K562 (cell line): ENCODE data around the gene NOP16. TPM values are rescaled to one million over a fixed set of nuclear protein-coding genes. Genes with fewer than 3 reads are reported as not detected.

Source experiments
- ATAC-seq: fragments of 200-7000 bp; cut with Tn5 transposase; 3 replicates; pipeline ENCODE4 v1.9.1; 2020; ENCODE audit warnings: moderate library complexity
- BruUV-seq: library from RNA; stranded (reverse); fragments of 400-500 nt; replicated peaks from 2 replicates; lab custom pipeline; 2021; lab: Mats Ljungman, UMichigan
- CTCF ChIA-PET: fragments of 300-600 bp; formaldehyde crosslinking; extraction: SDS; loops from one replicate; lab custom pipeline; 2021; ENCODE audit warnings: low intra/inter-chr PET ratio; lab: Yijun Ruan, JAX
- POLR2A ChIA-PET: fragments of 300-600, 350-650 bp; sonication (Branson Sonifier 250); formaldehyde crosslinking; extraction: SDS; loops from one replicate; lab custom pipeline; 2021; ENCODE audit warnings: antibody characterized with exemption, inconsistent platforms; lab: Yijun Ruan, JAX
- DNase-seq, 4 experiments: peaks; one replicate each; pipeline versions ENCODE4 v3.0.0 to v3.0.0-alpha.2; 2011 to 2018; ENCODE audit warnings: low spot score in 3 of 4, mixed read lengths in 3 of 4; ENCODE audit errors: extremely low read depth in 1 of 4
- FAIRE-seq: peaks from 2 replicates; lab custom pipeline; 2011; peaks lifted over from hg19 to GRCh38; lab: Jason Lieb, UNC
- H2AFZ ChIP-seq: 2 replicates; pipeline ENCODE4 v1.6.0; 2011; ENCODE audit warnings: low read depth, low read length, control low read depth, inconsistent platforms
- H3K27ac ChIP-seq: fragments of 200-600 bp; 3 replicates; pipeline ENCODE4 v1.8.0; 2011; ENCODE audit warnings: low read depth, mild to moderate bottlenecking, control low read depth, inconsistent platforms, low read length, moderate library complexity, mixed read lengths; ENCODE audit errors: extremely low read depth
- H3K27me3 ChIP-seq, 2 experiments: fragments of 300-600 bp in 1 of 2; 2 replicates in 1 of 2; 3 replicates in 1 of 2; pipeline versions ENCODE4 v1.6.0 to v1.8.0; 2011; ENCODE audit warnings: inconsistent platforms in 2 of 2, low read length in 2 of 2, mild to moderate bottlenecking in 1 of 2, mixed read lengths in 1 of 2, moderate library complexity in 1 of 2; ENCODE audit not compliant: control insufficient read depth in 2 of 2, insufficient read depth in 2 of 2
- H3K36me3 ChIP-seq: fragments of 300-600 bp; 3 replicates; pipeline ENCODE4 v1.8.0; 2011; ENCODE audit warnings: mild to moderate bottlenecking, low read length, inconsistent platforms; ENCODE audit not compliant: control insufficient read depth, insufficient read depth
- H3K4me1 ChIP-seq, 2 experiments: fragments of 200-600 bp in 1 of 2; replicated peaks in 1 of 2; 2 replicates in 1 of 2; 3 replicates in 1 of 2; pipeline versions ENCODE4 v1.5.1 to v1.8.0; 2011; ENCODE audit warnings: inconsistent platforms in 2 of 2, low read length in 2 of 2, mild to moderate bottlenecking in 1 of 2, mixed read lengths in 1 of 2, moderate library complexity in 1 of 2; ENCODE audit not compliant: control insufficient read depth in 2 of 2, insufficient read depth in 2 of 2
- H3K4me2 ChIP-seq: 2 replicates; pipeline ENCODE4 v1.6.1; 2011; ENCODE audit warnings: low read length, control low read depth, inconsistent platforms, mixed read lengths; ENCODE audit not compliant: insufficient read depth
- H3K4me3 ChIP-seq: fragments of 200-600 bp; sonication (generic), shearing (Covaris generic); 2 replicates; pipeline ENCODE4 v1.5.1; 2016; ENCODE audit warnings: control low read depth, inconsistent platforms
- H3K79me2 ChIP-seq: fragments of 200-600 bp; 3 replicates; pipeline ENCODE4 v1.8.0; 2011; ENCODE audit warnings: low read length, inconsistent platforms; ENCODE audit not compliant: control insufficient read depth, insufficient read depth
- H3K9ac ChIP-seq, 2 experiments: 2 replicates each; pipeline versions ENCODE4 v1.6.0 to v1.6.1; 2011; ENCODE audit warnings: low read depth in 2 of 2, low read length in 2 of 2, control low read depth in 1 of 2, inconsistent platforms in 1 of 2, mild to moderate bottlenecking in 1 of 2, mixed read lengths in 1 of 2; ENCODE audit not compliant: insufficient read depth in 1 of 2
- H3K9me1 ChIP-seq: one replicate; pipeline ENCODE4 v1.6.0; 2011; ENCODE audit warnings: inconsistent platforms, mild to moderate bottlenecking, low read length, moderate library complexity; ENCODE audit not compliant: control insufficient read depth, insufficient read depth
- H3K9me3 ChIP-seq: replicated peaks from 2 replicates; pipeline ENCODE4 v1.5.1; 2011; ENCODE audit warnings: low read depth, low read length, inconsistent platforms; ENCODE audit not compliant: control insufficient read depth, insufficient read depth
- H4K20me1 ChIP-seq: replicated peaks from 2 replicates; pipeline ENCODE4 v1.6.1; 2011; ENCODE audit warnings: low read length, inconsistent platforms, mixed read lengths; ENCODE audit not compliant: control insufficient read depth, insufficient read depth
- KAT7 ChIP-seq: sonication (generic); formaldehyde crosslinking; IDR thresholded peaks from 2 replicates; pipeline ENCODE4 v1.8.0; 2022; ENCODE audit warnings: missing genetic modification reagents, mild to moderate bottlenecking, borderline replicate concordance
- MYC ChIP-seq, 2 experiments: fragments of 250-450 bp in 1 of 2; sonication (Bioruptor Pico) in 1 of 2; IDR thresholded peaks; 2 replicates each; pipeline versions ENCODE4 v1.5.1 to v1.6.1; 2012 to 2021; ENCODE audit warnings: low read depth in 2 of 2, borderline replicate concordance in 1 of 2, improper control_type of control experiment in 1 of 2, low read length in 1 of 2, mild to moderate bottlenecking in 1 of 2, moderate library complexity in 1 of 2
- NFYB ChIP-seq: IDR thresholded peaks from 2 replicates; pipeline ENCODE4 v1.6.1; 2011; ENCODE audit warnings: mild to moderate bottlenecking, moderate library complexity; ENCODE audit not compliant: insufficient read length; ENCODE audit errors: extremely low read depth
- SAP30 ChIP-seq: fragments of 200-600 bp; sonication (generic); IDR thresholded peaks from 2 replicates; pipeline ENCODE4 v1.6.1; 2012; ENCODE audit warnings: borderline replicate concordance, low read depth, mild to moderate bottlenecking, moderate library complexity, low read length, control low read depth, inconsistent platforms; ENCODE audit not compliant: insufficient read depth, poor library complexity, severe bottlenecking
- SP2 ChIP-seq: IDR thresholded peaks from 2 replicates; pipeline ENCODE4 v1.6.1; 2011; ENCODE audit warnings: mild to moderate bottlenecking, low read depth, low read length, moderate library complexity; ENCODE audit not compliant: poor library complexity, severe bottlenecking; ENCODE audit errors: extremely low read depth
- STAT5B ChIP-seq: fragments of 250-450 bp; sonication (Bioruptor Pico); IDR thresholded peaks from 2 replicates; pipeline ENCODE4 v1.8.0; 2021; ENCODE audit warnings: mild to moderate bottlenecking, inconsistent platforms
- XRCC4 ChIP-seq: IDR thresholded peaks from one replicate; pipeline ENCODE4 v1.6.1; 2011; ENCODE audit not compliant: insufficient read depth, insufficient read length; ENCODE audit errors: extremely low read depth
- ZNF316 ChIP-seq: fragments of 450-650 bp; IDR thresholded peaks from 2 replicates; pipeline ENCODE4 v1.6.1; 2016
- WGBS: fragments of 100-300 bp; shearing (Covaris generic); methylation state at CpG from one replicate; pipeline ENCODE4 v1.1.6; 2016; ENCODE audit warnings: low coverage, mixed read lengths; ENCODE audit not compliant: insufficient coverage; ENCODE audit errors: missing lambda C conversion rate; 5-methylcytosine and 5-hydroxymethylcytosine counted together
- in situ Hi-C: fragments of 300-500 bp; cut with MboI; formaldehyde crosslinking; loops from 4 replicates; pipeline ENCODE4 v1.15.0; 2018; ENCODE audit warnings: inconsistent platforms, mixed read lengths
- intact Hi-C: fragments of 100-400 bp; cut with micrococcal nuclease; formaldehyde crosslinking; loops from 2 replicates; pipeline ENCODE4 v1.14.2; 2022
- polyA plus RNA-seq, 8 experiments: library from polyadenylated mRNA; depleted of rRNA in 4 of 8; stranded (reverse) in 5 of 8; unstranded in 3 of 8; fragments of >200 nt; fragmentation: Nextera tagmentation in 2 of 8; fragmentation: Illumina TruSeq in 1 of 8; extraction: Ambion mirVana in 2 of 8; extraction: Trizol in 1 of 8; gene quantifications; 2 replicates each; pipeline versions ENCODE4 v1.2.1 to v1.2.3, GENCODE V29; 2011 to 2014; ENCODE audit warnings: inconsistent platforms in 1 of 8, missing spikeins in 1 of 8
- total RNA-seq, 7 experiments: library from RNA; depleted of rRNA in 6 of 7; stranded (reverse); fragments of >200 nt in 6 of 7; fragmentation: Illumina TruSeq in 2 of 7; extraction: Trizol in 2 of 7; gene quantifications; 2 replicates each; pipeline versions ENCODE4 v1.2.1 to v1.2.3, GENCODE V29; 2011 to 2021; ENCODE audit warnings: low replicate concordance in 1 of 7
- TF ChIP-seq, protein P1 (sequence below): fragments of 450-650 bp; IDR thresholded peaks from 2 replicates; pipeline ENCODE4 v1.6.1; 2014; ENCODE audit warnings: low read depth, mild to moderate bottlenecking, moderate library complexity, borderline replicate concordance
- TF ChIP-seq, protein P2 (sequence below): fragments of 450-650 bp; IDR thresholded peaks from 2 replicates; pipeline ENCODE4 v1.6.1; 2017; ENCODE audit warnings: mild to moderate bottlenecking, moderate library complexity
- TF ChIP-seq, protein P3 (sequence below), 2 experiments: IDR thresholded peaks; 2 replicates each; pipeline ENCODE4 v1.6.1; 2012; ENCODE audit warnings: improper control_type of control experiment in 2 of 2, low read depth in 2 of 2, low read length in 2 of 2, borderline replicate concordance in 1 of 2

Gene NOP16
- total and polyA plus RNA-seq, 9 of the 15 experiments (the other 6 are each of a cell fraction or from before 2014, with no cell fraction given): 92.5 to 342 (median 148) TPM

DNA sequence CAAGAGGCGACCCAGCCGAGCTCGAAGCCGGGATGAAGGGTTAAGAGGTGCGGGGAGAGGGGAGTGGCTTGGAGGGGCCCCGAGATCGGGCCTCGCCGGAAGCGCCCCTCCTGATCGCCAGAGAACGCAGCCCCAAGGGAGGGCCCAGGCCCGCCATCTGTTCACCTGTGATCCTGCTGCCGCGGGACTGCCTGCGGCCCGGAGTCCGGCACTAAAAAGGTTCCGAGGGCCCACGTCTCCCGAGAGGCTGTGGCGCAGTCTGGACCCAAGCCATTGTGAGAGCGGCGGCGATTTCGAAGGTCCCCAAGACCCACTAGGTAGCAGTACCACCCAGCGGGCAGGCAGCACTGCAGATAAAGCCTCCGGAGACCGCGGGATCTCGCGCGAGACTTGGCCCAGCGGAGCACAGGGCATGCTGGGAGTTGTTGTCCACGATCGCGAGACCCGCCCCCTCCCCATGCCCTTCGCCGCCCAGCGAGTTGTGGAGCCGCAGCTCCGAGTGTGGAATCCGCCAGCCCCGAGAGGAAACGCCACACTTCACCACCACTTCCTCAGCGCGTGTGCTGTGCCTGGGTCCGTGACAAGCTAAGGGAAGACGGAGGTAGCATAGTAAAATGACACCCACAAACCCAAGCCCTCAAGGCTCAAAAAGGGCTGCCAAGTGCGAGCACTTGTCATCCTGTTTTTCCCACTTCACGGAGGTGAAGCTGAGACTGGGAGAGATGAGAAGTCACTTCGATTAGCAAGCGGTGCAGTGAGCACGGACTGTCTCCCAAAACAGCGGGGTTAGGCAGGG is 26.8 kb downstream of the NOP16 start, which contains the start of gene KIAA1191 (continued):
- 0 out of 2 replicates have a peak, but pooled peaks have one; percentile 36 for TF ChIP-seq MYC (IDR thresholded peaks at IDR 0.05; ENCODE audit: low read depth, low read length)
- TF ChIP-seq MYC (CRISPR knock-in tag; IDR thresholded peaks at IDR 0.05; ENCODE audit: borderline replicate concordance, low read depth): 0 out of 2 replicates have a peak, but pooled peaks have one; percentile 38
- no peak for TF ChIP-seq SP2
- TF ChIP-seq XRCC4: no peak
- no peak for TF ChIP-seq SAP30
- no peak for TF ChIP-seq ZNF316

DNA sequence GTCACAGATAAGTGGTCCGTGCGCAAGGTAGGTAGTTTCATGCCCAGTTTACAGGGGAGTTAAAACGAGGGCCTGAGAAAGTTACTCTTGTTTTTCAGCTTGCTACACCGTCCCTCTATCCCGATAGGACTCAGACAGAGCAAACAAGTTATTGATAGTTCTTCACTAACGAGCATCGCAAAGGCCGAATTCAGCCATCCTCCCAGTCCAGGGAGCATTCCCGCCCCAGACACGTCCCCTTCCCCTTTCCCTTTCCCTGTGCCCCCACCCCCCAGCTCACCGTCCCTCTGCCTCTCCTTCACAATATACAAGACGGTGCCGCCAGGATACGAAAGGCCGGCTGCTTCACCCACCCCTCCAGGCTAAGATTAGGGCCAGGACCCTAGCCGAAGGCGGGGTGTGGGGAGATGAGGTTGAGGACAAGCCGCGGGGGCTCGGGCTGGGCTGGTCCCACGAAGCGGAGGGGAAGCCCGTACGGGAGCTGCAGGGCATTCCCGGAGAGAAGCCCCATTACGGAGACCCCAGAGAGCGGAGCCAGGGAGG is 27.4 kb downstream of the NOP16 start:
- peak; percentile 60 for ATAC-seq
- Histone ChIP-seq H2AFZ (peak overlapping the region; percentile 99), H3K4me3 (peak overlapping the region; percentile 96), H3K4me1 (peaks cover 9 to 15% of the 10 kb centered on the region in 2 experiments; a peak in 4 of 5 replicates), H3K4me2 (peak overlapping the region; percentile 98), H3K9ac (peak overlapping the region; percentile 81 to 99), H3K36me3 (peaks cover 32% of the 10 kb centered on the region; the same call in 2 of the 3 replicates), H4K20me1 (no peaks in the 10 kb centered on the region), H3K9me1 (no peaks in the 10 kb centered on the region), H3K27ac (peak overlapping the region; percentile 75), H3K27me3 (no peaks in the 10 kb centered on the region), H3K9me3 (no peaks in the 10 kb centered on the region), H3K79me2 (peaks cover 46% of the 10 kb centered on the region)
- POLR2A ChIA-PET: interaction anchor here (0.6 to 3.7 kb wide), 10 partner anchors 9 to 1835 kb away, joined by 3 to 23 read pairs (median 4); partner anchors contain the start of gene CLTB
- DNase-seq: no peak
- FAIRE-seq: peak; percentile 44
- in situ Hi-C loops: no loop called here
- intact Hi-C loops: loop anchor here (1.0 kb wide), 1 partner anchor 27 kb away; the partner anchor contains the start of genes HIGD2A and NOP16
- 1% methylated on average over 25 of the region's 27 CpGs for WGBS
- TSS peak; percentile 75 for BruUV-seq
- CTCF ChIA-PET: no interaction called here
- TF ChIP-seq, protein P1, sequence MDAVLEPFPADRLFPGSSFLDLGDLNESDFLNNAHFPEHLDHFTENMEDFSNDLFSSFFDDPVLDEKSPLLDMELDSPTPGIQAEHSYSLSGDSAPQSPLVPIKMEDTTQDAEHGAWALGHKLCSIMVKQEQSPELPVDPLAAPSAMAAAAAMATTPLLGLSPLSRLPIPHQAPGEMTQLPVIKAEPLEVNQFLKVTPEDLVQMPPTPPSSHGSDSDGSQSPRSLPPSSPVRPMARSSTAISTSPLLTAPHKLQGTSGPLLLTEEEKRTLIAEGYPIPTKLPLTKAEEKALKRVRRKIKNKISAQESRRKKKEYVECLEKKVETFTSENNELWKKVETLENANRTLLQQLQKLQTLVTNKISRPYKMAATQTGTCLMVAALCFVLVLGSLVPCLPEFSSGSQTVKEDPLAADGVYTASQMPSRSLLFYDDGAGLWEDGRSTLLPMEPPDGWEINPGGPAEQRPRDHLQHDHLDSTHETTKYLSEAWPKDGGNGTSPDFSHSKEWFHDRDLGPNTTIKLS: no peak
- no peak for TF ChIP-seq NFYB
- TF ChIP-seq, protein P2, sequence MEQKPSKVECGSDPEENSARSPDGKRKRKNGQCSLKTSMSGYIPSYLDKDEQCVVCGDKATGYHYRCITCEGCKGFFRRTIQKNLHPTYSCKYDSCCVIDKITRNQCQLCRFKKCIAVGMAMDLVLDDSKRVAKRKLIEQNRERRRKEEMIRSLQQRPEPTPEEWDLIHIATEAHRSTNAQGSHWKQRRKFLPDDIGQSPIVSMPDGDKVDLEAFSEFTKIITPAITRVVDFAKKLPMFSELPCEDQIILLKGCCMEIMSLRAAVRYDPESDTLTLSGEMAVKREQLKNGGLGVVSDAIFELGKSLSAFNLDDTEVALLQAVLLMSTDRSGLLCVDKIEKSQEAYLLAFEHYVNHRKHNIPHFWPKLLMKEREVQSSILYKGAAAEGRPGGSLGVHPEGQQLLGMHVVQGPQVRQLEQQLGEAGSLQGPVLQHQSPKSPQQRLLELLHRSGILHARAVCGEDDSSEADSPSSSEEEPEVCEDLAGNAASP: no peak
- TF ChIP-seq, protein P3, sequence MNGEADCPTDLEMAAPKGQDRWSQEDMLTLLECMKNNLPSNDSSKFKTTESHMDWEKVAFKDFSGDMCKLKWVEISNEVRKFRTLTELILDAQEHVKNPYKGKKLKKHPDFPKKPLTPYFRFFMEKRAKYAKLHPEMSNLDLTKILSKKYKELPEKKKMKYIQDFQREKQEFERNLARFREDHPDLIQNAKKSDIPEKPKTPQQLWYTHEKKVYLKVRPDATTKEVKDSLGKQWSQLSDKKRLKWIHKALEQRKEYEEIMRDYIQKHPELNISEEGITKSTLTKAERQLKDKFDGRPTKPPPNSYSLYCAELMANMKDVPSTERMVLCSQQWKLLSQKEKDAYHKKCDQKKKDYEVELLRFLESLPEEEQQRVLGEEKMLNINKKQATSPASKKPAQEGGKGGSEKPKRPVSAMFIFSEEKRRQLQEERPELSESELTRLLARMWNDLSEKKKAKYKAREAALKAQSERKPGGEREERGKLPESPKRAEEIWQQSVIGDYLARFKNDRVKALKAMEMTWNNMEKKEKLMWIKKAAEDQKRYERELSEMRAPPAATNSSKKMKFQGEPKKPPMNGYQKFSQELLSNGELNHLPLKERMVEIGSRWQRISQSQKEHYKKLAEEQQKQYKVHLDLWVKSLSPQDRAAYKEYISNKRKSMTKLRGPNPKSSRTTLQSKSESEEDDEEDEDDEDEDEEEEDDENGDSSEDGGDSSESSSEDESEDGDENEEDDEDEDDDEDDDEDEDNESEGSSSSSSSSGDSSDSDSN (IDR thresholded peaks at IDR 0.05; ENCODE audit: borderline replicate concordance in 1 of 2, low read depth in 2 of 2, low read length in 2 of 2): 0 out of 4 replicates have a peak, but pooled peaks of 1 of the 2 experiments have one; percentile 39
- peak; percentile 87; the same call in 1 of the 2 replicates for TF ChIP-seq KAT7 (CRISPR knock-in tag)
- TF ChIP-seq STAT5B (CRISPR knock-in tag): no peak
